Body of pancreas (tissue), 4 donors: ENCODE results near the gene PSMB5. TPM values are rescaled to one million over a fixed set of nuclear protein-coding genes. Genes with fewer than 3 reads are reported as not detected.

ENCODE experiments used
- ATAC-seq: fragments of 150-250 bp; one replicate; pipeline ENCODE4 v1.9.1; 2016
- DNase-seq, 4 donors: peaks; one replicate each; pipeline ENCODE4 v3.0.0-alpha.2; 2019
- H3K27ac ChIP-seq, 4 donors: fragments of 200-600 bp; sonication (generic); 1 replicate in 3 of 4; 2 replicates in 1 of 4; pipeline versions ENCODE4 v1.5.1 to v1.6.1; 2016 to 2019; ENCODE audit warnings: mild to moderate bottlenecking in 1 of 4, mixed read lengths in 1 of 4, moderate library complexity in 1 of 4
- H3K27me3 ChIP-seq, 2 donors: fragments of 200-600 bp; sonication (generic); one replicate each; pipeline ENCODE4 v1.6.0; 2016; ENCODE audit warnings: mild to moderate bottlenecking in 1 of 2
- H3K36me3 ChIP-seq, 2 donors: fragments of 200-600 bp; sonication (generic); replicated peaks in 1 of 2; 2 replicates each; pipeline ENCODE4 v1.5.1; 2016; ENCODE audit warnings: low read depth in 2 of 2; ENCODE audit not compliant: insufficient read depth in 1 of 2
- H3K4me1 ChIP-seq: fragments of 200-600 bp; sonication (generic); one replicate; pipeline ENCODE4 v1.6.0; 2016
- H3K4me3 ChIP-seq, 2 donors: fragments of 200-600 bp; sonication (generic); 1 replicate in 1 of 2; 2 replicates in 1 of 2; pipeline ENCODE4 v1.5.1; 2016 to 2019
- H3K9me3 ChIP-seq, 3 donors: fragments of 200-600 bp; sonication (generic); 1 replicate in 2 of 3; 2 replicates in 1 of 3; pipeline ENCODE4 v1.5.1; 2016
- CTCF ChIP-seq, 7 experiments: fragments of 450-650 bp in 4 of 7; fragments of 200-600 bp in 3 of 7; sonication (generic) in 3 of 7; IDR thresholded peaks; one replicate each; pipeline ENCODE4 v1.5.1; 2016 to 2019; ENCODE audit warnings: antibody characterized with exemption in 7 of 7
- POLR2A ChIP-seq, 3 donors: fragments of 450-650 bp; IDR thresholded peaks; one replicate each; pipeline ENCODE4 v1.6.1; 2016; ENCODE audit warnings: antibody characterized with exemption in 3 of 3, mild to moderate bottlenecking in 2 of 3
- WGBS, 2 donors: methylation state at CpG; one replicate each; pipeline ENCODE4 v1.1.5; 2017; 5-methylcytosine and 5-hydroxymethylcytosine counted together
- intact Hi-C: fragments of 100-400 bp; cut with DNase I; formaldehyde crosslinking; loops from one replicate; pipeline ENCODE4 v1.15.1; 2023
- total RNA-seq, 2 donors: library from RNA; depleted of rRNA; stranded (reverse); fragments of >200 nt; gene quantifications; one replicate each; pipeline ENCODE4 v1.1.0, GENCODE V29; 2016

PSMB5 gene
- total RNA-seq, 2 donors from 2014 or later, result 47.0 to 93.3 TPM

- Histone ChIP-seq H3K9me3 (no peaks in the 10 kb centered on the region), H3K27ac (no peak within 1 kb of the TSS), H3K36me3 (no peaks in the 10 kb centered on the region), H3K27me3 (no peaks in the 10 kb centered on the region), H3K4me3 (no peak within 1 kb of the TSS), H3K4me1 (peaks cover 11% of the 10 kb centered on the region)
- no peak for TF ChIP-seq POLR2A (IDR thresholded peaks at IDR 0.05)
- TF ChIP-seq CTCF (IDR thresholded peaks at IDR 0.05), result no peak
- DNase-seq, result no peak
- 85 to 89% methylated on average over 12 to 36 of the region's 36 CpGs for WGBS, 2 donors
- intact Hi-C loops, result no loop called here
- no peak for ATAC-seq
Observed at GRCh38 chr14:23042162-23042965, 7.7 kb upstream of the PSMB5 start, which contains the start of gene PSMB11. Gene PSMB11 (plus strand): TSS chr14:23042212. CDS start chr14:23042226, 14 bp downstream.

DNA sequence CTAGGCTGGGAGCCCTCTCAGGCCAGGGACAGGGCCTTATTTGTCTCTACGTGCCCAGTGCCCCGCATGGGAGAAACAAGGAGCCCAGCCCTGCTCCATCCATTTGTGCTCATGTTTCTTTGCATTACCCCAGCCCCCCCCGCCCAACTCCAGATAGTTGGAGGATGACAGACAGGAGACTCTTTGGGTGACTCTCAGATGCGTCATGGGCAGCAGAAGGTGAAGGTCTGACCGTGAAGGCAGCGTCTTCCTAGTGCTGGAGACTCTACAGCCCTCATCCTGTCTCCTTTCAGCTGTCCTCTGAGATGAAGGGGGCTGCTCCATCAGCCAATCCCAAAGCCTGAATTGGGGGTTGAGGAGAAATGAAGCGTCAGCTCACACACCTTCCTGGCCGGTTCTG lies 7.0 kb upstream of the PSMB5 start:
- ATAC-seq, result no peak
- no peaks in the 10 kb centered on the region for H3K36me3 ChIP-seq
- no peak for TF ChIP-seq CTCF (IDR thresholded peaks at IDR 0.05)
- no peak for TF ChIP-seq POLR2A (IDR thresholded peaks at IDR 0.05)
- H3K27me3 ChIP-seq, result no peaks in the 10 kb centered on the region
- peaks cover 11% of the 10 kb centered on the region for H3K4me1 ChIP-seq
- DNase-seq, result no peak
- intact Hi-C loops, result no loop called here
- H3K4me3 ChIP-seq, result no peak overlapping the region
- WGBS, 2 donors, result 71 to 81% methylated on average over 3 to 8 of the region's 8 CpGs
- H3K27ac ChIP-seq, result no peak overlapping the region
- H3K9me3 ChIP-seq, result no peaks in the 10 kb centered on the region

- Histone ChIP-seq H3K27me3 (no peaks in the 10 kb centered on the region), H3K4me3 (no peak overlapping the region), H3K27ac (no peak overlapping the region), H3K9me3 (no peaks in the 10 kb centered on the region), H3K4me1 (peaks cover 2% of the 10 kb centered on the region), H3K36me3 (no peaks in the 10 kb centered on the region)
- 73 to 75% methylated on average over 4 of the region's 4 CpGs for WGBS, 2 donors
- TF ChIP-seq POLR2A (IDR thresholded peaks at IDR 0.05) (no peak), CTCF (IDR thresholded peaks at IDR 0.05) (no peak)
- no peak for ATAC-seq
- DNase-seq, result no peak
- intact Hi-C loops, result no loop called here
Observed at GRCh38 chr14:23040100-23040499, 5.4 kb upstream of the PSMB5 start.

DNA sequence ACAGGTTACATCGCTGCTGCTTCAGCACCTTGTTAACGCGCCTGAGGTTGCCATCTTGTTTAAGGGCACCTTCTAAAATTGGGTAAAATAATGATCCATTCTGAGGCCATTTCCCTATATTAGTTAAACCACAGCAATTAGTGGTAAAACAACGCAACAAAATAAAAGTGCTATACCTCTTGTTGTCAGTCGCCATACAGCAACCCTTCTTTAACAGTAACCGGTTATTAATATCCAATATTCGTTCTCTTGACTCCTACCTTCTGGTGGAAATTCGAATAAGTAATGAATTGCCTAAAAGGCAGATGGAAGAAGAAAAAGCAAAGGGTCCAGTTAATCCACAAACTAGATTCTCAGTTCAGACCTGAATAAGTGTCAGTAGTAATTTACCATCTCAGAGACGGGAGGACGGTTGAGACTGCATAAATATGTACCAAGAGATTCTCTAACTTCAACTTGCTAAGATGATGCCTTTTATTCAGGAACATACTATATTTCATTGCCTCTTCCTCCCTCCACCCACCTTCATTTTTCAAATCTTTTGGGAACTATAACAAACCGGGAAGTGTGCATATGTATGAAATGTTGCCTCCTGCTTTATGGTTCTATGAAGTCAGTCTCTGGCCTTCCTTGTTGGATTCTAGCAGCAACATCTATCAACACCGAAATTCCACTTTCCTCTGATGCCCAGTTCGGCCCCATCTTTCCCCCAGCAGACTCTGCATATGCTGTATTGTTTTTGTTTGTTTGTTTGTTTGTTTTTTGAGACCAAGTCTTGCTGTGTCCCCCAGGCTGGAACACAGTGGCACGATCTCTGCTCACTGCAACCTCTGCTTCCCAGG lies 824 bp upstream of the PSMB5 start:
- Histone ChIP-seq H3K9me3 (no peaks in the 10 kb centered on the region), H3K27me3 (no peaks in the 10 kb centered on the region), H3K36me3 (peaks cover 0 to 5% of the 10 kb centered on the region in 2 donors), H3K4me1 (peaks cover 17% of the 10 kb centered on the region), H3K4me3 (no peak overlapping the region), H3K27ac (peak overlapping the region; percentile 83 to 93 (median 88))
- no peak for DNase-seq
- ATAC-seq, result no peak
- 67 to 69% methylated on average over 14 of the region's 14 CpGs for WGBS, 2 donors
- no peak for TF ChIP-seq POLR2A (IDR thresholded peaks at IDR 0.05)
- TF ChIP-seq CTCF (IDR thresholded peaks at IDR 0.05), result no peak
- intact Hi-C loops, result no loop called here
